Stomach (tissue), 9 donors: ENCODE data around the gene NTHL1. TPM values are rescaled to one million over a fixed set of nuclear protein-coding genes. Genes with fewer than 3 reads are reported as not detected.

ENCODE experiments used
- DNase-seq, 2 donors: peaks; one replicate each; pipeline versions ENCODE4 v3.0.0 to v3.0.0-alpha.2; 2013 to 2019
- H3K27ac ChIP-seq, 5 donors: fragments of 200-600 bp in 4 of 5; sonication (generic) in 4 of 5; one replicate each; pipeline ENCODE4 v1.5.1; 2013 to 2019; ENCODE audit warnings: mild to moderate bottlenecking in 1 of 5, moderate library complexity in 1 of 5
- H3K27me3 ChIP-seq, 3 donors: fragments of 200-600 bp; sonication (generic); one replicate each; pipeline ENCODE4 v1.5.1; 2017 to 2019; ENCODE audit warnings: mixed run types in 1 of 3
- H3K36me3 ChIP-seq, 4 donors: fragments of 200-600 bp; sonication (generic); 1 replicate in 3 of 4; 2 replicates in 1 of 4; pipeline ENCODE4 v1.5.1; 2016 to 2019
- H3K4me1 ChIP-seq, 4 donors: fragments of 200-600 bp; sonication (generic); one replicate each; pipeline ENCODE4 v1.5.1; 2016 to 2019
- H3K4me3 ChIP-seq, 4 donors: fragments of 200-600 bp; sonication (generic) in 3 of 4; one replicate each; pipeline ENCODE4 v1.5.1; 2016 to 2019; ENCODE audit warnings: mild to moderate bottlenecking in 1 of 4
- H3K9me3 ChIP-seq, 4 donors: fragments of 200-600 bp; sonication (generic); one replicate each; pipeline ENCODE4 v1.5.1; 2016 to 2019
- EP300 ChIP-seq: sonication (generic); formaldehyde crosslinking; IDR thresholded peaks from one replicate; pipeline ENCODE4 v1.6.1; 2017; ENCODE audit warnings: antibody characterized with exemption
- POLR2A ChIP-seq, 4 donors: fragments of 450-650 bp; IDR thresholded peaks; one replicate each; pipeline ENCODE4 v1.6.1; 2016; ENCODE audit warnings: antibody characterized with exemption in 4 of 4, control low read depth in 2 of 4, mild to moderate bottlenecking in 1 of 4, moderate library complexity in 1 of 4
- POLR2AphosphoS5 ChIP-seq, 3 donors: sonication (generic); formaldehyde crosslinking; IDR thresholded peaks; one replicate each; pipeline ENCODE4 v1.6.1; 2016; ENCODE audit warnings: antibody characterized with exemption in 3 of 3
- WGBS, 5 donors: extraction: QIAGEN DNeasy Blood & Tissue Kit in 3 of 5; methylation state at CpG; one replicate each; pipeline versions ENCODE4 v1.1.5 to v1.1.7; 2013 to 2018; 5-methylcytosine and 5-hydroxymethylcytosine counted together
- intact Hi-C: fragments of 100-400 bp; cut with DNase I; formaldehyde crosslinking; loops from one replicate; pipeline ENCODE4 v1.15.1; 2023; ENCODE audit warnings: low total_unique reads
- polyA plus RNA-seq, 3 donors: library from polyadenylated mRNA; stranded (reverse); fragments of 200-250 nt; gene quantifications; one replicate each; pipeline ENCODE4 v1.2.3, GENCODE V29; 2013
- total RNA-seq, 5 donors: library from RNA; depleted of rRNA; stranded (reverse); fragments of >200 nt; gene quantifications; one replicate each; pipeline versions ENCODE4 v1.1.0 to v1.2.3, GENCODE V29; 2014 to 2016
- TF ChIP-seq, protein P1 (sequence below), 7 experiments: fragments of 450-650 bp in 4 of 7; fragments of 200-600 bp in 3 of 7; sonication (generic) in 3 of 7; IDR thresholded peaks; one replicate each; pipeline ENCODE4 v1.5.1; 2016 to 2019; ENCODE audit warnings: antibody characterized with exemption in 7 of 7, control low read depth in 2 of 7, mild to moderate bottlenecking in 1 of 7
- donor health status: healthy with polysubstance abuse.
- donor health status: Bipolar disorder and iron deficiency.
- donor health status: healthy.

The NTHL1 gene
- total and polyA plus RNA-seq, 8 donors: 2.3 to 663 (median 32.9) TPM

DNA sequence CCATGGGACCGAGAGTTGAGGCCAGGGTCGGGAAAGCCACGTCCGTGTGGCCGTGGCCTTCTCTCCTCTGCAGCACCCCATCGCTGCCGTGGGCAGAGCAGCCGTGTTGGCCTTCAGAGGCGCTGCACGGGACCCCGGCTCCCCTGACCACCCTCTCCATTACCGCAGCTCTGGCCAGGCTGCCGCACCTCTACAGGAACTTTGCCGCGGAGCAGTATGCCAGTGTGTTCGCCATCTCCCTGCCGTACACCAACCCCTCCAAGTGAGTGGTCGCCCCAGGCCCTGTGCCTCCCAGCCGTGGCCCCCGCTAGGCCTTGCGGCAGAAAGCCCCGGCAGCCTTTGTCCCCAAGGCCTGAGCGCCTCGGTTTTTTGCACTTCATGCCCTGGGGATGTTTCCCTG, 28.0 kb upstream of the NTHL1 start:
- Histone ChIP-seq H3K27ac (no peak overlapping the region), H3K9me3 (no peaks in the 10 kb centered on the region), H3K4me3 (no peak overlapping the region), H3K4me1 (no peaks in the 10 kb centered on the region), H3K27me3 (no peaks in the 10 kb centered on the region), H3K36me3 (peaks cover 59 to 100% (median 100%) of the 10 kb centered on the region in 4 donors)
- TF ChIP-seq EP300: no peak
- TF ChIP-seq, protein P1, sequence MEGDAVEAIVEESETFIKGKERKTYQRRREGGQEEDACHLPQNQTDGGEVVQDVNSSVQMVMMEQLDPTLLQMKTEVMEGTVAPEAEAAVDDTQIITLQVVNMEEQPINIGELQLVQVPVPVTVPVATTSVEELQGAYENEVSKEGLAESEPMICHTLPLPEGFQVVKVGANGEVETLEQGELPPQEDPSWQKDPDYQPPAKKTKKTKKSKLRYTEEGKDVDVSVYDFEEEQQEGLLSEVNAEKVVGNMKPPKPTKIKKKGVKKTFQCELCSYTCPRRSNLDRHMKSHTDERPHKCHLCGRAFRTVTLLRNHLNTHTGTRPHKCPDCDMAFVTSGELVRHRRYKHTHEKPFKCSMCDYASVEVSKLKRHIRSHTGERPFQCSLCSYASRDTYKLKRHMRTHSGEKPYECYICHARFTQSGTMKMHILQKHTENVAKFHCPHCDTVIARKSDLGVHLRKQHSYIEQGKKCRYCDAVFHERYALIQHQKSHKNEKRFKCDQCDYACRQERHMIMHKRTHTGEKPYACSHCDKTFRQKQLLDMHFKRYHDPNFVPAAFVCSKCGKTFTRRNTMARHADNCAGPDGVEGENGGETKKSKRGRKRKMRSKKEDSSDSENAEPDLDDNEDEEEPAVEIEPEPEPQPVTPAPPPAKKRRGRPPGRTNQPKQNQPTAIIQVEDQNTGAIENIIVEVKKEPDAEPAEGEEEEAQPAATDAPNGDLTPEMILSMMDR (IDR thresholded peaks at IDR 0.05): no peak
- no peak for TF ChIP-seq POLR2AphosphoS5 (IDR thresholded peaks at IDR 0.05)
- DNase-seq: no peak
- intact Hi-C loops: no loop called here
- WGBS, 5 donors: 94 to 97% (median 96%) methylated on average over 24 of the region's 24 CpGs

- Histone ChIP-seq H3K9me3 (no peaks in the 10 kb centered on the region), H3K4me3 (no peak overlapping the region), H3K27ac (no peak overlapping the region), H3K36me3 (peaks cover 57 to 100% (median 100%) of the 10 kb centered on the region in 4 donors), H3K4me1 (no peaks in the 10 kb centered on the region), H3K27me3 (no peaks in the 10 kb centered on the region)
- WGBS, 5 donors: 86 to 95% (median 95%) methylated on average over 4 to 20 of the region's 20 CpGs
- no peak for DNase-seq
- TF ChIP-seq EP300: no peak
- TF ChIP-seq, protein P1 (IDR thresholded peaks at IDR 0.05): no peak
- intact Hi-C loops: no loop called here
Observed at GRCh38 chr16:2074071-2074470, 26.4 kb upstream of the NTHL1 start.

DNA sequence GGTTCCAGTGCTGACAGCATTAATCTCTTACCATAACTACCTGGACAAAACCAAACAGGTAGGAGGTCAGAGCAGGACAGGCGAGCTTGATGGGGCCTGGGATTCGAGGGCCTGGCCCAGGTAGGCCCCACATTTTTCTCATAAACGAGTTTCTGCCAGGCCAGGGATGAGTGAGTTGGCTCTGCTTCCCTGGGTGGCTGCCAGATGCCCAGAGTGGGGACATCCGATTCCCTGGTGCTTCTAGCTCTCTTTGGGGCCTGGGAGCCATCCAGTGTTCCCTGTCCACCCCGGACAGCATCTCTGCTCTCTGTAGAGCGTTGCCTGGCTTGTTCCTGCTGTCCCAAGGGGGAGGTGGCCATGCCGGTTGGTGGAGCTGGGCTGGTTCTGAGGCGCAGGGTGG, 25.3 kb upstream of the NTHL1 start:
- H3K27me3 ChIP-seq: no peaks in the 10 kb centered on the region
- H3K4me1 ChIP-seq: no peaks in the 10 kb centered on the region
- DNase-seq: no peak
- 87 to 90% (median 89%) methylated on average over 4 to 8 of the region's 8 CpGs for WGBS, 5 donors
- H3K9me3 ChIP-seq: no peaks in the 10 kb centered on the region
- no peak overlapping the region for H3K27ac ChIP-seq
- H3K4me3 ChIP-seq: no peak overlapping the region
- TF ChIP-seq, protein P1 (IDR thresholded peaks at IDR 0.05): no peak
- TF ChIP-seq POLR2A (IDR thresholded peaks at IDR 0.05): no peak
- TF ChIP-seq EP300: no peak
- no peak for TF ChIP-seq POLR2AphosphoS5 (IDR thresholded peaks at IDR 0.05)
- H3K36me3 ChIP-seq: peaks cover 55 to 100% (median 100%) of the 10 kb centered on the region in 4 donors
- intact Hi-C loops: no loop called here

- TF ChIP-seq POLR2A (IDR thresholded peaks at IDR 0.05) (no peak), POLR2AphosphoS5 (IDR thresholded peaks at IDR 0.05) (no peak), EP300 (no peak)
- TF ChIP-seq, protein P1 (IDR thresholded peaks at IDR 0.05): no peak
- peaks cover 56 to 100% (median 100%) of the 10 kb centered on the region in 4 donors for H3K36me3 ChIP-seq
- no peaks in the 10 kb centered on the region for H3K27me3 ChIP-seq
- no peak overlapping the region for H3K4me3 ChIP-seq
- H3K27ac ChIP-seq: no peak overlapping the region
- DNase-seq: peak in 1 of 2 donors; percentile 63
- H3K9me3 ChIP-seq: no peaks in the 10 kb centered on the region
- 85 to 92% (median 89%) methylated on average over 26 to 34 of the region's 34 CpGs for WGBS, 5 donors
- intact Hi-C loops: no loop called here
- H3K4me1 ChIP-seq: no peaks in the 10 kb centered on the region
Observed at GRCh38 chr16:2071454-2072202, 24.0 kb upstream of the NTHL1 start.
